Spleen (tissue), 11 donors: ENCODE data around the gene TPST2. TPM values are rescaled to one million over a fixed set of nuclear protein-coding genes. Genes with fewer than 3 reads are reported as not detected.
"Not testable (repeated sequence)": the region's sequence is repeated elsewhere in the genome, so short reads cannot be mapped to it uniquely, and the experiment has no call there.

Experiments used
- DNase-seq: peaks from one replicate; pipeline ENCODE4 v3.0.0-alpha.2; 2020
- H3K27ac ChIP-seq, 8 donors: fragments of 200-600 bp; sonication (generic) in 7 of 8; 1 replicate in 4 of 8; 2 replicates in 4 of 8; pipeline versions ENCODE4 v1.5.0 to v1.8.0; 2016 to 2021; ENCODE audit warnings: inconsistent platforms in 4 of 8, mild to moderate bottlenecking in 4 of 8, moderate library complexity in 1 of 8
- H3K27me3 ChIP-seq, 7 donors: fragments of 200-600 bp; sonication (generic) in 6 of 7; replicated peaks in 1 of 7; 1 replicate in 4 of 7; 2 replicates in 3 of 7; pipeline versions ENCODE4 v1.5.0 to v1.8.0; 2016 to 2021; ENCODE audit warnings: inconsistent platforms in 3 of 7, mild to moderate bottlenecking in 1 of 7
- H3K36me3 ChIP-seq, 6 donors: fragments of 200-600 bp; sonication (generic) in 5 of 6; 1 replicate in 4 of 6; 2 replicates in 2 of 6; pipeline versions ENCODE4 v1.5.0 to v1.8.0; 2016 to 2021; ENCODE audit warnings: inconsistent platforms in 2 of 6
- H3K4me1 ChIP-seq, 6 donors: fragments of 200-600 bp; sonication (generic) in 5 of 6; 1 replicate in 3 of 6; 2 replicates in 3 of 6; pipeline versions ENCODE4 v1.5.0 to v1.8.0; 2016 to 2021; ENCODE audit warnings: inconsistent platforms in 3 of 6
- H3K4me3 ChIP-seq, 8 donors: fragments of 200-600 bp; sonication (generic) in 7 of 8; 1 replicate in 4 of 8; 2 replicates in 4 of 8; pipeline versions ENCODE4 v1.5.0 to v1.8.0; 2016 to 2021; ENCODE audit warnings: inconsistent platforms in 4 of 8, mild to moderate bottlenecking in 4 of 8, moderate library complexity in 2 of 8
- H3K9me3 ChIP-seq, 8 donors: fragments of 200-600 bp; sonication (generic) in 7 of 8; 1 replicate in 4 of 8; 2 replicates in 4 of 8; pipeline versions ENCODE4 v1.5.0 to v1.8.0; 2016 to 2021; ENCODE audit warnings: inconsistent platforms in 4 of 8
- CTCF ChIP-seq, 11 experiments: fragments of 200-600 bp in 7 of 11; fragments of 450-650 bp in 4 of 11; sonication (generic) in 4 of 11; IDR thresholded peaks in 8 of 11; conservative IDR thresholded peaks in 3 of 11; 1 replicate in 7 of 11; 2 replicates in 4 of 11; pipeline versions ENCODE4 v1.4.0 to v1.8.0; 2016 to 2021; ENCODE audit warnings: antibody characterized with exemption in 11 of 11, inconsistent platforms in 4 of 11, mild to moderate bottlenecking in 1 of 11
- POLR2A ChIP-seq, 3 donors: fragments of 450-650 bp; IDR thresholded peaks; one replicate each; pipeline ENCODE4 v1.5.1; 2017; ENCODE audit warnings: antibody characterized with exemption in 3 of 3, mild to moderate bottlenecking in 1 of 3
- POLR2AphosphoS5 ChIP-seq, 3 donors: sonication (generic); formaldehyde crosslinking; IDR thresholded peaks; one replicate each; pipeline ENCODE4 v1.5.1; 2017; ENCODE audit warnings: antibody characterized with exemption in 3 of 3
- whole genome bisulfite sequencing, 5 donors: extraction: QIAGEN DNeasy Blood & Tissue Kit in 3 of 5; methylation state at CpG; one replicate each; pipeline versions ENCODE4 v1.1.5 to v1.1.7; 2013 to 2018; 5-methylcytosine and 5-hydroxymethylcytosine counted together
- intact Hi-C: fragments of 100-400 bp; cut with DNase I; formaldehyde crosslinking; loops from one replicate; pipeline ENCODE4 v1.15.0; 2023; ENCODE audit warnings: low total_unique reads
- polyA plus RNA-seq, 3 donors: library from polyadenylated mRNA; stranded (reverse); fragments of 200-250 nt; gene quantifications; one replicate each; pipeline ENCODE4 v1.2.1, GENCODE V29; 2013
- total RNA-seq, 7 donors: library from RNA; depleted of rRNA in 3 of 7; stranded (reverse); fragments of >200 nt in 3 of 7; fragmentation: NEBNext Ultra II Directional in 4 of 7; extraction: Animal tissue kit (Norgen Biotek cat#: 25700) in 4 of 7; gene quantifications; one replicate each; pipeline versions ENCODE4 v1.1.0 to v1.2.1, GENCODE V29; 2016 to 2021
- donor health status: healthy with polysubstance abuse.
- donor health status: DM: no; HTN: no; CAD: no; lungs with moderate emphysema.
- donor health status: DM: no; HTN: no; CAD: no.
- donor health status: Bipolar disorder and iron deficiency.
- donor health status: healthy.
- donor health status: DM: no; HTN: no; CAD: no.
- donor health status: DM: yes; HTN: yes; CAD: no.

Gene TPST2
- total and polyA plus RNA-seq, 10 donors = 14.6 to 119 (median 54.3) TPM

- intact Hi-C loops = no loop called here
- TF ChIP-seq CTCF (IDR thresholded peaks at IDR 0.05 in 8 of 11, conservative IDR thresholded peaks at IDR 0.05 in 3 of 11) (no peak), POLR2AphosphoS5 (IDR thresholded peaks at IDR 0.05) (peak in 2 of 3 donors; percentile 43 to 79)
- DNase-seq = peak; percentile 23
- H3K4me1 ChIP-seq = peaks cover 14 to 76% (median 49%) of the 10 kb centered on the region in 6 donors
- no peak overlapping the region for H3K4me3 ChIP-seq
- H3K27ac ChIP-seq = peak overlapping the region in 1 of 8 donors; percentile 28
- H3K27me3 ChIP-seq = no peaks in the 10 kb centered on the region
- no peaks in the 10 kb centered on the region for H3K9me3 ChIP-seq
- H3K36me3 ChIP-seq = no peaks in the 10 kb centered on the region
- 21 to 35% (median 26%) methylated on average over 5 of the region's 5 CpGs for WGBS, 5 donors
These were observed 25.2 kb upstream of the TPST2 start for GRCh38 chr22:26615149-26615548.

- Histone ChIP-seq H3K4me1 (peaks cover 14 to 72% (median 46%) of the 10 kb centered on the region in 6 donors), H3K27me3 (no peaks in the 10 kb centered on the region), H3K9me3 (no peaks in the 10 kb centered on the region), H3K27ac (no peak overlapping the region), H3K4me3 (no peak overlapping the region), H3K36me3 (no peaks in the 10 kb centered on the region)
- intact Hi-C loops = no loop called here
- whole genome bisulfite sequencing, 5 donors = 67 to 85% (median 79%) methylated on average over 14 of the region's 14 CpGs
- DNase-seq = peak; percentile 11
- no peak for TF ChIP-seq POLR2AphosphoS5 (IDR thresholded peaks at IDR 0.05)
- no peak for TF ChIP-seq POLR2A (IDR thresholded peaks at IDR 0.05)
- no peak for TF ChIP-seq CTCF (IDR thresholded peaks at IDR 0.05 in 8 of 11, conservative IDR thresholded peaks at IDR 0.05 in 3 of 11)
These were observed 24.4 kb upstream of the TPST2 start for GRCh38 chr22:26614322-26614721.

- DNase-seq = peak; percentile 25
- H3K27me3 ChIP-seq, H3K9me3 ChIP-seq, intact Hi-C loops, H3K36me3 ChIP-seq, H3K4me3 ChIP-seq, H3K27ac ChIP-seq: not testable (repeated sequence)
- H3K4me1 ChIP-seq = peaks cover 14 to 67% (median 42%) of the 10 kb centered on the region in 6 donors
- WGBS, 5 donors = 46 to 60% (median 48%) methylated on average over 9 to 10 of the region's 10 CpGs
These were observed 23.8 kb upstream of the TPST2 start for GRCh38 chr22:26613753-26614152.

GRCh38 chr22:26612652-26613051, 22.7 kb upstream of the TPST2 start:
- H3K4me1 ChIP-seq = peaks cover 13 to 56% (median 32%) of the 10 kb centered on the region in 6 donors
- no peak for TF ChIP-seq CTCF (IDR thresholded peaks at IDR 0.05 in 8 of 11, conservative IDR thresholded peaks at IDR 0.05 in 3 of 11)
- TF ChIP-seq POLR2AphosphoS5 (IDR thresholded peaks at IDR 0.05) = no peak
- no peak for TF ChIP-seq POLR2A (IDR thresholded peaks at IDR 0.05)
- H3K27ac ChIP-seq = no peak overlapping the region
- no peak overlapping the region for H3K4me3 ChIP-seq
- H3K36me3 ChIP-seq = no peaks in the 10 kb centered on the region
- H3K9me3 ChIP-seq = no peaks in the 10 kb centered on the region
- WGBS, 5 donors = 90 to 97% (median 94%) methylated on average over 4 of the region's 4 CpGs
- intact Hi-C loops = no loop called here
- peak; percentile 14 for DNase-seq
- H3K27me3 ChIP-seq = no peaks in the 10 kb centered on the region

GRCh38 chr22:26610996-26611395, 21.1 kb upstream of the TPST2 start:
- Histone ChIP-seq H3K4me1 (peaks cover 5 to 39% (median 22%) of the 10 kb centered on the region in 6 donors), H3K27ac (peak overlapping the region in 3 of 8 donors; percentile 39 to 67 (median 65)), H3K27me3 (no peaks in the 10 kb centered on the region), H3K9me3 (no peaks in the 10 kb centered on the region), H3K4me3 (no peak overlapping the region), H3K36me3 (no peaks in the 10 kb centered on the region)
- no peak for TF ChIP-seq POLR2A (IDR thresholded peaks at IDR 0.05)
- TF ChIP-seq POLR2AphosphoS5 (IDR thresholded peaks at IDR 0.05) = no peak
- no peak for TF ChIP-seq CTCF (IDR thresholded peaks at IDR 0.05 in 8 of 11, conservative IDR thresholded peaks at IDR 0.05 in 3 of 11)
- intact Hi-C loops = no loop called here
- DNase-seq = peak; percentile 11
- WGBS, 5 donors = 51 to 84% (median 79%) methylated on average over 2 of the region's 2 CpGs
